ENCODE data around the gene FBXW12.

DNA sequence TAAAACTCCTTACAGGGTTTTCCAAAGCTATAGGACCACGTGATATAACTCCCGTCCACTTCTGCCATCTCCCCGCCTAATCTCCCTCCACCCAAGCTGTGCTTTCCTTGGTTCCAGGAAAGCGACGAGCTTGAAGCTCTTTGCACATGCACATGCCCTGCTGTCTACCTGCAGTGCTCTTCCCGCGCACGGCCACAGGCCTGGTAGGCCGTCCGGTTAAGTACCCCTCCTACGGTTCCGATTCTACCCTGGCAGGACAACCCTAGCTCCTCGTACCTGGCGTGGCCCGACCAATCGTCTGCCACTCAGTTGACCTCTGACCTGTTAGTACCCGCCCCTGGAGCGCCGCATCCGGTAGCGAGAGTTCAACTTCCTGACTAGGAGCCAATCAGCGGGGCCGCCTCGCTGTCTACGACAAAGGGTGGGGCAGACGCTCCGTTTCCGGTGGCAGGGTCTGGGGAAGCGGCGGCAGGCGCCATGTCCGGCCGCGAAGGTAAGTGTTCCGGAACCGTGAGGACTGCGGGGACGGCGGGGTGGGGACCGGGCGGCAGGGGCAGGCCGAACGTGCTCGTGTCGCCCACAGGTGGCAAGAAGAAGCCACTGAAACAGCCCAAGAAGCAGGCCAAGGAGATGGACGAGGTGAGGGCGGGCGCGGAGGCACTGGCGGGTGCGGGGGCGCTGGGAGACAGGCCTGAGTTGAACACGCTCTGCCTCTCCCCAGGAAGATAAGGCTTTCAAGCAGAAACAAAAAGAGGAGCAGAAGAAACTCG, 68.0 kb downstream of the FBXW12 start, which contains the start of the genes CCDC51 and TMA7:
- TF ChIP-seq CTCF (IDR thresholded peaks at IDR 0.05), result no peak
- TF ChIP-seq POLR2A (IDR thresholded peaks at IDR 0.05), result peak; percentile 44

All from testis (tissue), 2 donors.